CD4-positive, alpha-beta T cell treated with Interferon alpha-2 for 1 hour (primary cell): Measurements from ENCODE around the gene ZNF232.
"Not testable (repeated sequence)": the region's sequence is repeated elsewhere in the genome, so short reads cannot be mapped to it uniquely, and the experiment has no call there.

Experiments
- DNase-seq, 2 donors: peaks; one replicate each; pipeline ENCODE4 v3.0.0-alpha.2; 2020 to 2022

ZNF232 gene

GRCh38 chr17:5129770-5130169, 18.1 kb upstream of the ZNF232 start:
- not testable (repeated sequence) for DNase-seq

DNA sequence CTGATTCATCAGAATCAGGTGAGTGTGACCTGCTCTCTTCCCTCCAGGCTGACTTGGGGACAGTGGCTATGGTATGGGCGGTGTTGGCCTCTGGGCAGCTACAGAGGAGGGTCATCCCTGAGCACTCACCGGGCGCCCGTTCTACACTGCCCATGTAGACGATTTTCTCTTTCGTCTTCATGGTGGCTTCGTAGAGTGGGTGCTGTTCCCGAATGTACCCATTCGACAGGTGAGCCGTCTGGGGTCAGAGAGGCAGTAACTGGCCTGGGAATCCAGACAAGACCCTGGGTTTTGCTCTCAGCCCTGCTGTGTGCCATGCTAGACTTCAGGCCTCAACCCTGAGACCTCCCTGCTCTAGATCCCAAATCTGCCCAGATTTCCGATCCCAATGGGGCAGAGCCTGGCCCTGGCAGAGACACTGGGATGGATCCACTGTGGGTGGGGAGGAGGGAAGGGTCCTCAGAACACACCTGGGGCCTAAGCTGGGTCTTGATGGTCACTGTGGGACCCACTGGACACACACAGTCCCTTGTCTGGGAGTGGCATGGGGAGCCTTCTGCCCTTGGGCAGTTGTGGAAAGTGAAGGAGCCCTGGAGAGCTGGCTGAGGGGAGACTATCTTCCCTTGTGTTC, 17.3 kb upstream of the ZNF232 start:
- DNase-seq: no peak

DNA sequence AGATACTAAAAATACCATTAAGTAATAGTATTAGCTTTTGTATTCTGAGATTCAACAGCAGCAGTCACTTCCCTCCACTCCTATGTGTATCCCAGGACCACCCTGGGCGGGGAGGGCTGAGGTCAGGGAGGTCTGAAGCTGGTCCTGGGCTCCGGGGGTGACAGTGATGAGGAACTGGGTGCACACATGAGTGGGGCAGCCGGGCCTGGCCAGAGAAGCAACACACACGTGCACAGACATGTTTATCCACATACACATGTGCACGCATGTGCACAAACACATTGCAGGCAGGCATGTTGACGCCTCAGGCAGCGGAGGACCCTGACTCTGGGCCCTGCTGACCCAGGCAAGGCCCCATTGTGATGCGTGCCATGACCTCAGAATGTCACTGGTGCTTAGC, 16.7 kb upstream of the ZNF232 start:
- not testable (repeated sequence) for DNase-seq

- no peak for DNase-seq
These were observed 16.2 kb upstream of the ZNF232 start for GRCh38 chr17:5127910-5128309.

DNA sequence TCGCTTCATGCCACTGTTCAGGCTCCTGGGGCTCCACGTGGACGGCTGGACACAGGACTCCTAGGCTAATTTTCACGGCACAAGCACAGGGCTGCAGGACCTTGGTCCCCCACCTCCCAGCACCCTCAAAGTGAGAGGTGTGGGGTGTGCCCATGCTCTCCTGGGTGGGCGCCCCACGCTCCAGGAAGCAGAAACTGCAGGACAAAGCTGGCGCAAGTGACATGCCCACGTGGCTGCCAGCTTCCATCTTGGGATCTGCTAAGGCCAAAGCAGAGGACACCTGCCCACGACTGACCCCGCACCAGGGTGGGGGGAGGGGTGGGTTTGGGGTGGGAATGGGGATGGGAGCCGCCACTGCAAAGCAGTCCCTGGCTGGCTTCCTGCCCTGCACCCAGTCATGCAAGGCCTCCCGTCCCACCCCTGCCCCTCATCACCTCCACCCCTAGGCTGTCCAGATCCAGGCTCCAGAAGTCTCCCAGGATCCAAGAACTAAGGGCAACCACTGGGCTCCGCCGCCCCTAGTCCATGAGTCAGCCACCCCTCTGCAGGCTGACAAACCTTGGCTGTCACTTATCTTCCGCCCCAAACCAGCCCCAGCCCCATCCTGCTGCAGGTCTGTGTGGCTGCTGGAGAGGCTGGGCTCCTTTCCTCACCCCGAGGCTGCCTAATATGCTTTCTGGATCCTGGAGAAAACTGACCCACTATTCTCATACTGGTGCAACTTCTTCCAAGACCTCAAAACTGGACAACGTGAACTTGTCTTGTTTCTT, 15.2 kb upstream of the ZNF232 start:
- no peak for DNase-seq

GRCh38 chr17:5124896-5125295, 13.2 kb upstream of the ZNF232 start:
- not testable (repeated sequence) for DNase-seq

DNA sequence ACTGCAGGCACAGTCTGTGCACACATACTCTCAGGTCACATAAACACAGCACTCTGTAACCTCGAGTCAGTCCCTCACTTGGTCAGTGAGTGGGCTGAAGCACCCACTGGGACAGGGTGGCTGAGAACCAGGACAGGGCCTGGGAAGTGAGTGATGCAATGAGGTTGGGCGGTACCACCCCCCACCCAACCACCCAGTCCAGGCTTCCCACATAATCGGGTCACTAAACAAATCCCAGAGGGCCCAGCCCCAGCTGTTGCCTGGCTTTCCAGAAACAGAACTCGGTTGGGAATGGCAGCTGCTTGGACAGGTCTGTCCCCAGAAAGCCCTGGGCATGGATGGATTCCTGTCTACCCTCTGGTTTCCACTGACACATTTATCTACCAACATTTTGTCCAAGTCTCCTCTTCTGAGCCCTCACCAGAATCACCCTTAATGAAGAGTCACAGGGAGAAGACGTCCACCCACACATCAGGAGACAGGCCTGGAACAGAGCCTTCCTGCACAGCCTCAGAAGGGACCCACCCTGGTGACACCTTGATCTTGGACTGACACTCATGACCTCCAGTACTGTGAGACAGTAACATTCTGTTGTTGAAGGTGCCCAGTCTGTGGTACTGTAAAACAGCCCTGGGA, 12.6 kb upstream of the ZNF232 start:
- not testable (repeated sequence) for DNase-seq

- no peak for DNase-seq
These were observed 11.9 kb upstream of the ZNF232 start for GRCh38 chr17:5123343-5124124.

- no peak for DNase-seq
These were observed 11.1 kb upstream of the ZNF232 start for GRCh38 chr17:5122586-5123342.

- not testable (repeated sequence) for DNase-seq
These were observed 10.4 kb upstream of the ZNF232 start for GRCh38 chr17:5122056-5122455.

DNA sequence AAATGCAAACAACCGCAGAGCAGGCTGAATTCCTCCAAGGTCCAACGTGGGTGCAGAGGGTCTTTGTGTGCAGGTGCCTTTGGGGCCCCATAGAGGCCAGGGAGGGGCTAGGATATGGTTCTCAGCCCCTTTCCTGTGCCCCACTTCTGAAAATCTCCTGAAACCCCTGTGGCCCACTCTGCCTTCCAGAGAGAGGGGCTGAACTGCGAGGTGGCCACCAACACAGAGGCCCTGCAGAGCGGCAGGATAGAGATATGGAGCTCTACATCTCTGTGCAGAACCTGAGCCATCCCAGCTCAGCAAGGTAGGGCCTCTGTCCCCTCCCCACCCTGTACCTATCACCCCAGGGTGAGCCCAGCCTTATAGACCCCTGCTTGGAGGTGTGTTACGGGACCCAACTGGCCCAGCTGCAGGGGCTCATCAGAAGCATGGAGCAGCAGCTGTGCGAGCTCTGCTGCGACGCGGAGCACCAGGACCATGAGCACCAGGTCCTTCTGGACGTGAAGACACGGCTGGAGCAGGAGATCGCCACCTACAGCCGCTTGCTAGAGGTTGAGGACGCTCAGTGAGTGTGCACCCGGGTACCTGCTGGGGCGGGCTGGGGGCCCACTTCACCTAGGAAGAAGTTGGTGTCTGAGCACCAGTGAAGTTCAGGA, 9.6 kb upstream of the ZNF232 start:
- DNase-seq: no peak

- not testable (repeated sequence) for DNase-seq
These were observed 8.9 kb upstream of the ZNF232 start for GRCh38 chr17:5120436-5121185.

GRCh38 chr17:5120036-5120435, 8.4 kb upstream of the ZNF232 start:
- DNase-seq: no peak

DNA sequence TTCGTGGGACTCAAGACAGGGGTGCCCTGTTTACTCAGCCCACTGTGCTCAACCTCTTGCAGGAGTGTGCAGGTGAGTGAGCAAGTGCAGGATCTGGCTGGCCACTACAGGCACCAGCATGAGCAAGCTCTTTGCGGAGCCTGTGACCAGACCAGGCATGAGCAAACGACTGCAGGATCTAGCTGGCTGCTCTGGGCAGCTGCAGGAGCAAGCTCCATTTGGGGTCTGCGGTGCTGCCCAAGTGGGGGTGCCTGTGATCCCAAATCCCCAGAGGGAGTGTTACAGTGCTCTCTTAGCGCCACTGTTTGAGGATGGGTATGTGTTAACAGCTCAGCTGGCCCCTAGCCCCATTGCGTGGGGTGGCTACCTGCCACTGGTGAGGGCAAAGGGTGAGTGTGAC, 6.5 kb upstream of the ZNF232 start:
- DNase-seq: no peak

DNA sequence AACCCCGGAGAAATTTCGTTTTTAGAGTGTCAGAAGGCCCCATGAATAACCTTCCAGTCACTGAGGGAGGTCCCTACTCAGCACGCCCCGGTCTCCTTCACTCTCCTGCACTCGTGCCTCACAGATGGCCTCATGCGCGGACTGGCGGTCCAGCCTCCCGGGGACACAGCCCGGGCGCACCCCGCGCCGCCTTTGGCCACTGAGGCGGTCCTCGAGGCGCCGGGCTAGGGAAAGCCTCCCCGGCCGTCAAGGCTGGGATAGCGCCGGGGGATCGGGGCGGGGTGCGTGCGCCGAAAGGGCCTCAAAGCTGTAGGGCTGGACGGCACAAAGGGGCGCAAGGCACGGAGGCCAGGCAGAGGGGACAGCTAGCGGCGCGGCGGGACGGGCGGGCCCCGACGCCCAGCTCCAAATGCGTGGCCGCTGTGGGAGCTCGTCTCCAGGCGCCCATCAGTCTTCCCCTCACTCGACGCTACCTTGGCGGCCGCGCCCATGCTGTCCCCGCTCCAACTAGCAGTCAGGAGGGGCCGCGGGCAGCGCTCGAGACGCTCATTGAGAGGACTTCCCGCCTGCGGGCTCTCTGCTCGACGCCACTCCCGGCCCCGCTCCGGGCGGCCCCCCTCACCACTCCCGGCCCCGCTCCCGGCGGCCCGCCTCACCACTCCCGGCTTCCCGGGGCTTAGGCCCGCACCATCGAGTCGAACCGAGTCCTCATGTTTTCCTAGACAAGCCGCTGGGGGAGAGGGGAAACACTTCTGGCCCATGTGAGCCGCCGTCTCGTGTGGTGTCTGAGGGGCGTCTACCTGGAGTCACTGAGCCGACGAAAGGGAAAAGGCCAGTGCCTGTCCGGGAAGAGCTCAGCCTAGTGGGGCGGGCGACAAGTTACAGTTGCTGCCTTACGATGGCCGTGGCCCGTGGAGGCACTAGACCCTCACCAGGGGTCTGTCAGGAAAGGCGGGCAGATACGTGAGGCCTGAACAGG, 4.3 kb upstream of the ZNF232 start, which contains the start of gene USP6:
TSS of gene USP6 (plus strand) at position 360 of the 979 bp plus-strand sequence. CDS start 14,336 bp downstream, outside the sequence.
- DNase-seq: no peak

GRCh38 chr17:5110816-5111215, 862 bp downstream of the ZNF232 start:
- no peak for DNase-seq

GRCh38 chr17:5100832-5101231, 10.8 kb downstream of the ZNF232 start:
- DNase-seq: no peak

DNA sequence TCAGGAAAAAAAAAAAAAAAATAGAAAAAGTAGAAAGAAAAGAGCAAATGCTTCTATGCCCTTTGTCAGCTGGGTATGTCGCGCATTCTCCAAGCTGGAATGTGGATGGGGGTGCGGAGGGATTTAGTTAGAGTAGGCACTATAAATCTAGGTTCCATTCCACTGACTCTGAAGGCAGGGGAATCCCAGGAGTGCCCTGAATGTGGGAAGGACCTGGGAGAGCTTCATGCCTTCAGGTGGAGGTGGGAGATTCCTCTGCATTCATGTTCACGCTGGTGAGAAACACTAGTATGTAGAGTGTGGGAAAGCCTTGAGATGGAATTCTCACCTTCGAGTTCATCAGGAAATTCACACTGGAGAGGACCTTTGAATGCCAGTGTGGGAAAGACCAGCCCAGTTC, 12.4 kb downstream of the ZNF232 start:
- DNase-seq: no peak

- DNase-seq: peak; percentile 44 to 68
These were observed 14.4 kb downstream of the ZNF232 start for GRCh38 chr17:5097101-5097834.
